Liver (tissue), 9 donors: ENCODE results near the gene HIPK1. TPM values are rescaled to one million over a fixed set of nuclear protein-coding genes. Genes with fewer than 3 reads are reported as not detected.

Experiments used
- DNase-seq: peaks from one replicate; pipeline ENCODE4 v3.0.0-alpha.2; 2017; ENCODE audit warnings: low spot score
- H3K27ac ChIP-seq, 2 donors: one replicate each; pipeline ENCODE4 v1.7.0; 2013; ENCODE audit warnings: inconsistent platforms in 2 of 2, low read length in 2 of 2, control low read depth in 1 of 2, low read depth in 1 of 2, mild to moderate bottlenecking in 1 of 2
- H3K27me3 ChIP-seq, 4 donors: one replicate each; pipeline versions ENCODE4 v1.6.1 to v1.7.0; 2013; ENCODE audit warnings: low read length in 3 of 4, inconsistent platforms in 1 of 4, mild to moderate bottlenecking in 1 of 4, moderate library complexity in 1 of 4; ENCODE audit not compliant: control insufficient read depth in 4 of 4, insufficient read depth in 4 of 4
- H3K36me3 ChIP-seq, 4 donors: one replicate each; pipeline versions ENCODE4 v1.6.1 to v1.7.0; 2013; ENCODE audit warnings: low read length in 3 of 4, mild to moderate bottlenecking in 3 of 4, low read depth in 1 of 4, moderate library complexity in 1 of 4; ENCODE audit not compliant: control insufficient read depth in 4 of 4, insufficient read depth in 3 of 4
- H3K4me1 ChIP-seq, 4 donors: one replicate each; pipeline versions ENCODE4 v1.6.1 to v1.7.0; 2013; ENCODE audit warnings: low read length in 3 of 4, mild to moderate bottlenecking in 3 of 4, moderate library complexity in 1 of 4; ENCODE audit not compliant: control insufficient read depth in 4 of 4, insufficient read depth in 4 of 4
- H3K4me3 ChIP-seq, 3 donors: one replicate each; pipeline versions ENCODE4 v1.6.1 to v1.7.0; 2013; ENCODE audit warnings: low read length in 3 of 3, control low read depth in 1 of 3, low read depth in 1 of 3, mild to moderate bottlenecking in 1 of 3
- H3K9ac ChIP-seq, 2 donors: one replicate each; pipeline ENCODE4 v1.7.0; 2013; ENCODE audit warnings: low read length in 2 of 2, mild to moderate bottlenecking in 2 of 2, moderate library complexity in 2 of 2, control low read depth in 1 of 2, low read depth in 1 of 2
- H3K9me3 ChIP-seq, 4 donors: one replicate each; pipeline versions ENCODE4 v1.6.1 to v1.7.0; 2013; ENCODE audit warnings: low read length in 3 of 4; ENCODE audit not compliant: control insufficient read depth in 4 of 4
- EGR1 ChIP-seq, 2 donors: IDR thresholded peaks; 2 replicates each; pipeline ENCODE4 v1.6.1; 2016 to 2018; ENCODE audit warnings: antibody characterized with exemption in 2 of 2, low read depth in 2 of 2
- FOXA1 ChIP-seq: IDR thresholded peaks from 2 replicates; pipeline ENCODE4 v1.6.1; 2016; ENCODE audit warnings: antibody characterized with exemption
- FOXA2 ChIP-seq: IDR thresholded peaks from 2 replicates; pipeline ENCODE4 v1.6.1; 2016; ENCODE audit warnings: antibody characterized with exemption
- GABPA ChIP-seq, 2 donors: IDR thresholded peaks in 1 of 2; conservative IDR thresholded peaks in 1 of 2; 2 replicates each; pipeline ENCODE4 v1.6.1; 2016; ENCODE audit warnings: antibody characterized with exemption in 2 of 2, mild to moderate bottlenecking in 1 of 2, moderate library complexity in 1 of 2
- HNF4A ChIP-seq, 2 donors: conservative IDR thresholded peaks; 2 replicates each; pipeline ENCODE4 v1.6.1; 2016; ENCODE audit warnings: antibody characterized with exemption in 2 of 2, mild to moderate bottlenecking in 2 of 2
- HNF4G ChIP-seq: IDR thresholded peaks from 2 replicates; pipeline ENCODE4 v1.6.1; 2016; ENCODE audit warnings: antibody characterized with exemption
- JUND ChIP-seq, 2 donors: IDR thresholded peaks; 2 replicates each; pipeline ENCODE4 v1.6.1; 2016; ENCODE audit warnings: antibody characterized with exemption in 2 of 2
- MAX ChIP-seq: IDR thresholded peaks from 2 replicates; pipeline ENCODE4 v1.6.1; 2016; ENCODE audit warnings: antibody characterized with exemption
- NR2F2 ChIP-seq: IDR thresholded peaks from 2 replicates; pipeline ENCODE4 v1.6.1; 2016; ENCODE audit warnings: antibody characterized with exemption
- RAD21 ChIP-seq, 2 donors: IDR thresholded peaks; 2 replicates each; pipeline ENCODE4 v1.6.1; 2016; ENCODE audit warnings: antibody characterized with exemption in 2 of 2, mild to moderate bottlenecking in 2 of 2
- RXRA ChIP-seq, 2 donors: IDR thresholded peaks; 2 replicates each; pipeline ENCODE4 v1.6.1; 2017 to 2018; ENCODE audit warnings: antibody characterized with exemption in 2 of 2, mild to moderate bottlenecking in 1 of 2
- SP1 ChIP-seq: IDR thresholded peaks from 2 replicates; pipeline ENCODE4 v1.6.1; 2018; ENCODE audit warnings: antibody characterized with exemption, mild to moderate bottlenecking
- TAF1 ChIP-seq: conservative IDR thresholded peaks from 2 replicates; pipeline ENCODE4 v1.6.1; 2016; ENCODE audit warnings: antibody characterized with exemption, mild to moderate bottlenecking
- WGBS: extraction: QIAGEN DNeasy Blood & Tissue Kit; methylation state at CpG from one replicate; pipeline ENCODE4 v1.1.7; 2013; 5-methylcytosine and 5-hydroxymethylcytosine counted together
- polyA plus RNA-seq, 2 donors: library from polyadenylated mRNA; stranded (reverse) in 1 of 2; unstranded in 1 of 2; fragments of 200-250 nt in 1 of 2; fragments of >200 nt in 1 of 2; fragmentation: Nextera tagmentation in 1 of 2; extraction: Ambion mirVana in 1 of 2; gene quantifications; one replicate each; pipeline versions ENCODE4 v1.2.1 to v1.2.3, GENCODE V29; 2013 to 2015
- total RNA-seq, 2 donors: library from RNA; depleted of rRNA; stranded (reverse); fragments of >200 nt; gene quantifications; one replicate each; pipeline ENCODE4 v1.2.3, GENCODE V29; 2014
- TF ChIP-seq, protein P1 (sequence below): IDR thresholded peaks from 2 replicates; pipeline ENCODE4 v1.6.1; 2016; ENCODE audit warnings: antibody characterized with exemption
- TF ChIP-seq, protein P2 (sequence below): fragments of 150-350 bp; IDR thresholded peaks from 2 replicates; pipeline ENCODE4 v1.5.1; 2017; ENCODE audit warnings: improper control_type of control experiment, low read depth, low read length; ENCODE audit not compliant: missing input control
- TF ChIP-seq, protein P3 (sequence below): IDR thresholded peaks from 2 replicates; pipeline ENCODE4 v1.6.1; 2016; ENCODE audit warnings: antibody characterized with exemption
- TF ChIP-seq, protein P4 (sequence below): IDR thresholded peaks from 2 replicates; pipeline ENCODE4 v1.6.1; 2016; ENCODE audit warnings: antibody characterized with exemption, mild to moderate bottlenecking
- donor health status: healthy.
- donor health status: healthy.
- donor health status: healthy.
- donor health status: healthy.
- donor health status: healthy.

Gene HIPK1
- total and polyA plus RNA-seq, 4 donors: 8.7 to 50.2 (median 15.1) TPM

DNA sequence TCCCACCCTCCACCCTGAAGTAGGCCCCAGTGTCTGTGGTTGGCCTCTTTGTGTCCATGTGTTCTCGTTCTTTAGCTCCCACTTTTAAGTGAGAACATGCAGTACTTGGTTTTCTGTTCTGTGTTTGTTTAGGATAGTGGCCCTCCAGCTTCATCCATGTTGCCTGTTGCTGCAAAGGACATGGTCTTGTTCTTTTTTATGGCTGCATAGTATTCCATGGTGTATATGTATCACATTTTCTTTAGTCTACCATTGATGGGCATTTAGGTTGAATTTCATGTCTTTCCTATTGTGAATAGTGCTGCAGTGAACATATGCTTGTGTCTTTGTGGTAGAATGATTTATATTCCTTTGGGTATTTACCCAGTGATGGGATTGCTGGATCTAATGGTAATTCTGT lies 6.1 kb downstream of the HIPK1 start:
- H3K27ac ChIP-seq: no peak overlapping the region

More for the DNA sequence above, 6.1 kb downstream of the HIPK1 start:
- Histone ChIP-seq H3K27me3 (no peaks in the 10 kb centered on the region), H3K9me3 (no peaks in the 10 kb centered on the region), H3K4me3 (no peak overlapping the region), H3K9ac (no peak overlapping the region), H3K36me3 (no peaks in the 10 kb centered on the region), H3K4me1 (peaks cover 12 to 46% (median 40%) of the 10 kb centered on the region in 4 donors)
- 91% methylated on average over 1 of the region's 1 CpG for WGBS
- DNase-seq: no peak
- TF ChIP-seq, protein P1, sequence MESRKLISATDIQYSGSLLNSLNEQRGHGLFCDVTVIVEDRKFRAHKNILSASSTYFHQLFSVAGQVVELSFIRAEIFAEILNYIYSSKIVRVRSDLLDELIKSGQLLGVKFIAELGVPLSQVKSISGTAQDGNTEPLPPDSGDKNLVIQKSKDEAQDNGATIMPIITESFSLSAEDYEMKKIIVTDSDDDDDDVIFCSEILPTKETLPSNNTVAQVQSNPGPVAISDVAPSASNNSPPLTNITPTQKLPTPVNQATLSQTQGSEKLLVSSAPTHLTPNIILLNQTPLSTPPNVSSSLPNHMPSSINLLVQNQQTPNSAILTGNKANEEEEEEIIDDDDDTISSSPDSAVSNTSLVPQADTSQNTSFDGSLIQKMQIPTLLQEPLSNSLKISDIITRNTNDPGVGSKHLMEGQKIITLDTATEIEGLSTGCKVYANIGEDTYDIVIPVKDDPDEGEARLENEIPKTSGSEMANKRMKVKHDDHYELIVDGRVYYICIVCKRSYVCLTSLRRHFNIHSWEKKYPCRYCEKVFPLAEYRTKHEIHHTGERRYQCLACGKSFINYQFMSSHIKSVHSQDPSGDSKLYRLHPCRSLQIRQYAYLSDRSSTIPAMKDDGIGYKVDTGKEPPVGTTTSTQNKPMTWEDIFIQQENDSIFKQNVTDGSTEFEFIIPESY: no peak
- TF ChIP-seq FOXA2 (no peak), RXRA (IDR thresholded peaks at IDR 0.05) (no peak), SP1 (no peak), TAF1 (no peak), MAX (no peak), EGR1 (IDR thresholded peaks at IDR 0.05; ENCODE audit: low read depth in 2 of 2) (no peak), GABPA (IDR thresholded peaks at IDR 0.05 in 1 of 2, conservative IDR thresholded peaks at IDR 0.05 in 1 of 2) (no peak), JUND (IDR thresholded peaks at IDR 0.05) (no peak), HNF4G (no peak), NR2F2 (no peak), HNF4A (conservative IDR thresholded peaks at IDR 0.05) (no peak), RAD21 (IDR thresholded peaks at IDR 0.05) (no peak), FOXA1 (no peak)
- TF ChIP-seq, protein P2, sequence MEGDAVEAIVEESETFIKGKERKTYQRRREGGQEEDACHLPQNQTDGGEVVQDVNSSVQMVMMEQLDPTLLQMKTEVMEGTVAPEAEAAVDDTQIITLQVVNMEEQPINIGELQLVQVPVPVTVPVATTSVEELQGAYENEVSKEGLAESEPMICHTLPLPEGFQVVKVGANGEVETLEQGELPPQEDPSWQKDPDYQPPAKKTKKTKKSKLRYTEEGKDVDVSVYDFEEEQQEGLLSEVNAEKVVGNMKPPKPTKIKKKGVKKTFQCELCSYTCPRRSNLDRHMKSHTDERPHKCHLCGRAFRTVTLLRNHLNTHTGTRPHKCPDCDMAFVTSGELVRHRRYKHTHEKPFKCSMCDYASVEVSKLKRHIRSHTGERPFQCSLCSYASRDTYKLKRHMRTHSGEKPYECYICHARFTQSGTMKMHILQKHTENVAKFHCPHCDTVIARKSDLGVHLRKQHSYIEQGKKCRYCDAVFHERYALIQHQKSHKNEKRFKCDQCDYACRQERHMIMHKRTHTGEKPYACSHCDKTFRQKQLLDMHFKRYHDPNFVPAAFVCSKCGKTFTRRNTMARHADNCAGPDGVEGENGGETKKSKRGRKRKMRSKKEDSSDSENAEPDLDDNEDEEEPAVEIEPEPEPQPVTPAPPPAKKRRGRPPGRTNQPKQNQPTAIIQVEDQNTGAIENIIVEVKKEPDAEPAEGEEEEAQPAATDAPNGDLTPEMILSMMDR: no peak
- TF ChIP-seq, protein P3, sequence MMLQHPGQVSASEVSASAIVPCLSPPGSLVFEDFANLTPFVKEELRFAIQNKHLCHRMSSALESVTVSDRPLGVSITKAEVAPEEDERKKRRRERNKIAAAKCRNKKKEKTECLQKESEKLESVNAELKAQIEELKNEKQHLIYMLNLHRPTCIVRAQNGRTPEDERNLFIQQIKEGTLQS: no peak
- TF ChIP-seq, protein P4, sequence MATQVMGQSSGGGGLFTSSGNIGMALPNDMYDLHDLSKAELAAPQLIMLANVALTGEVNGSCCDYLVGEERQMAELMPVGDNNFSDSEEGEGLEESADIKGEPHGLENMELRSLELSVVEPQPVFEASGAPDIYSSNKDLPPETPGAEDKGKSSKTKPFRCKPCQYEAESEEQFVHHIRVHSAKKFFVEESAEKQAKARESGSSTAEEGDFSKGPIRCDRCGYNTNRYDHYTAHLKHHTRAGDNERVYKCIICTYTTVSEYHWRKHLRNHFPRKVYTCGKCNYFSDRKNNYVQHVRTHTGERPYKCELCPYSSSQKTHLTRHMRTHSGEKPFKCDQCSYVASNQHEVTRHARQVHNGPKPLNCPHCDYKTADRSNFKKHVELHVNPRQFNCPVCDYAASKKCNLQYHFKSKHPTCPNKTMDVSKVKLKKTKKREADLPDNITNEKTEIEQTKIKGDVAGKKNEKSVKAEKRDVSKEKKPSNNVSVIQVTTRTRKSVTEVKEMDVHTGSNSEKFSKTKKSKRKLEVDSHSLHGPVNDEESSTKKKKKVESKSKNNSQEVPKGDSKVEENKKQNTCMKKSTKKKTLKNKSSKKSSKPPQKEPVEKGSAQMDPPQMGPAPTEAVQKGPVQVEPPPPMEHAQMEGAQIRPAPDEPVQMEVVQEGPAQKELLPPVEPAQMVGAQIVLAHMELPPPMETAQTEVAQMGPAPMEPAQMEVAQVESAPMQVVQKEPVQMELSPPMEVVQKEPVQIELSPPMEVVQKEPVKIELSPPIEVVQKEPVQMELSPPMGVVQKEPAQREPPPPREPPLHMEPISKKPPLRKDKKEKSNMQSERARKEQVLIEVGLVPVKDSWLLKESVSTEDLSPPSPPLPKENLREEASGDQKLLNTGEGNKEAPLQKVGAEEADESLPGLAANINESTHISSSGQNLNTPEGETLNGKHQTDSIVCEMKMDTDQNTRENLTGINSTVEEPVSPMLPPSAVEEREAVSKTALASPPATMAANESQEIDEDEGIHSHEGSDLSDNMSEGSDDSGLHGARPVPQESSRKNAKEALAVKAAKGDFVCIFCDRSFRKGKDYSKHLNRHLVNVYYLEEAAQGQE: no peak
